OCI-LY3 (cell line): ENCODE data around the gene QRSL1.

Experiments
- CTCF ChIP-seq: fragments of 200-600, 300-600 bp; sonication (generic); IDR thresholded peaks from 2 replicates; pipeline ENCODE4 v1.5.1; 2014; ENCODE audit warnings: antibody characterized with exemption, low read length, low read depth
- EZH2phosphoT487 ChIP-seq: fragments of 200-600 bp; shearing (Covaris generic); IDR thresholded peaks from 2 replicates; pipeline ENCODE4 v1.6.1; 2018; ENCODE audit warnings: antibody characterized with exemption, mixed run types, low read depth

- TF ChIP-seq CTCF (peak; percentile 63), EZH2phosphoT487 (no peak)
These were observed 21.2 kb upstream of the QRSL1 start for GRCh38 chr6:106608080-106608668.
